GM12875 (cell line): ENCODE data around the gene OSBPL8.
"Not testable (repeated sequence)": the region's sequence is repeated elsewhere in the genome, so short reads cannot be mapped to it uniquely, and the experiment has no call there.

ENCODE experiments used
- H3K4me3 ChIP-seq: one replicate; pipeline ENCODE4 v1.5.1; 2011; ENCODE audit warnings: low read depth, low read length, control low read depth
- TF ChIP-seq, protein P1 (sequence below): IDR thresholded peaks from 2 replicates; pipeline ENCODE4 v1.5.1; 2011; ENCODE audit warnings: low read depth, mild to moderate bottlenecking, control low read depth, inconsistent platforms, low read length, moderate library complexity, borderline replicate concordance; ENCODE audit not compliant: insufficient read depth

The OSBPL8 gene

DNA sequence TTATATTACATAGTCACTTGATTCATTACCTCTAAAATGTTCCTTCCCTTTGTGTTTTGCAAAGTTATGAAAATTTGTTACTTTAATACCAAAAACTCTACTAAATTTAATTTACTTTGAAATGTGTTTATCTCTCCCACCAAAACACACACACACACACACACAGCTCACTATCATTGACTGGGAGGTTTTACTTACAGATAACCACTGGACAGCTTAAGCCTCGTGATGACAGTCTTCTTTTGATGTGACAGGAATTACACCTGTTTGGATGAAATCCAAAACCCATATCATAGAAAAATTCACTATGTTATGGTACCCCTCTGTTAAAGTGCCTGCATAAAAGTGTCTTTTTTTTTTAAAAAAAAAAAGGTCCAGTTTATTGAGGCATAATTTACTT, 227.0 kb downstream of the OSBPL8 start:
- no peak overlapping the region for H3K4me3 ChIP-seq
- TF ChIP-seq, protein P1, sequence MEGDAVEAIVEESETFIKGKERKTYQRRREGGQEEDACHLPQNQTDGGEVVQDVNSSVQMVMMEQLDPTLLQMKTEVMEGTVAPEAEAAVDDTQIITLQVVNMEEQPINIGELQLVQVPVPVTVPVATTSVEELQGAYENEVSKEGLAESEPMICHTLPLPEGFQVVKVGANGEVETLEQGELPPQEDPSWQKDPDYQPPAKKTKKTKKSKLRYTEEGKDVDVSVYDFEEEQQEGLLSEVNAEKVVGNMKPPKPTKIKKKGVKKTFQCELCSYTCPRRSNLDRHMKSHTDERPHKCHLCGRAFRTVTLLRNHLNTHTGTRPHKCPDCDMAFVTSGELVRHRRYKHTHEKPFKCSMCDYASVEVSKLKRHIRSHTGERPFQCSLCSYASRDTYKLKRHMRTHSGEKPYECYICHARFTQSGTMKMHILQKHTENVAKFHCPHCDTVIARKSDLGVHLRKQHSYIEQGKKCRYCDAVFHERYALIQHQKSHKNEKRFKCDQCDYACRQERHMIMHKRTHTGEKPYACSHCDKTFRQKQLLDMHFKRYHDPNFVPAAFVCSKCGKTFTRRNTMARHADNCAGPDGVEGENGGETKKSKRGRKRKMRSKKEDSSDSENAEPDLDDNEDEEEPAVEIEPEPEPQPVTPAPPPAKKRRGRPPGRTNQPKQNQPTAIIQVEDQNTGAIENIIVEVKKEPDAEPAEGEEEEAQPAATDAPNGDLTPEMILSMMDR = no peak

DNA sequence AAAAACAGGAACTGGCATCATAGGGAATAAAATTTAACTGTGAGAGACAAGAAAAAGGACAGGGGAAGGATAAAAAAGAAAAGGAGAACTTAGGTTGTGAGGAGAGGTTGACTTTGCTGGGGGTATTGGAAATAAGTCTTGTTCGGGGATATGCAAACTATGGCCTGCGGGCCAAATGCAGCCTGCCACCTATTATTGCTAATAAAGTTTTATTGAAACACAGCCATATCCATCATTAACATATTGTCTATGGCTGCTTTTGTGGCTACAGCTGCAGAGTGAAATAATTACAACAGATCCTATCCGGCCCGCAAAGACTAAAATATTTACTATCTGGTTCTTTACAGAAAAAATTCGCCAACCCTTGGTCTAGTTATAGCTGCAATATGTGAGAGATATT, 230.0 kb downstream of the OSBPL8 start:
- no peak overlapping the region for H3K4me3 ChIP-seq
- TF ChIP-seq, protein P1 = no peak

DNA sequence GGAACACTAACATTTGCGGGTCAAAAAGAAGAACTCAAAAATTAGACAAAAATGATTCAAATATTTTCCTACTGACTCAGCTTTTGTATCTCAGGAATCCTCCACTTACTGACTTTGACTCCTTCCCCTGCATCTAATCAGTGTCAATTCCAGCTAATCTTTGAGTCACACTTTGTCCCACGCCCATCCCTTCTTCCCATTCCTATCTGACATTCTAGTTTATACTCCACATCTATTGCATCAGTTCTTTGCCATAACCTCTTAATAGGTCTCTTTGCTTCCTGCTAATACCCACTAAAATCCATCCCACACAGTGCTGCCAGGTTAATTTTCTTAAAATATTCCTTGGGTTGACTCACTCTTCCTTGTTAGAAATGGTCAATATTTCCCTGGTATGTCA, 230.4 kb downstream of the OSBPL8 start:
- H3K4me3 ChIP-seq = no peak overlapping the region
- TF ChIP-seq, protein P1 = no peak

DNA sequence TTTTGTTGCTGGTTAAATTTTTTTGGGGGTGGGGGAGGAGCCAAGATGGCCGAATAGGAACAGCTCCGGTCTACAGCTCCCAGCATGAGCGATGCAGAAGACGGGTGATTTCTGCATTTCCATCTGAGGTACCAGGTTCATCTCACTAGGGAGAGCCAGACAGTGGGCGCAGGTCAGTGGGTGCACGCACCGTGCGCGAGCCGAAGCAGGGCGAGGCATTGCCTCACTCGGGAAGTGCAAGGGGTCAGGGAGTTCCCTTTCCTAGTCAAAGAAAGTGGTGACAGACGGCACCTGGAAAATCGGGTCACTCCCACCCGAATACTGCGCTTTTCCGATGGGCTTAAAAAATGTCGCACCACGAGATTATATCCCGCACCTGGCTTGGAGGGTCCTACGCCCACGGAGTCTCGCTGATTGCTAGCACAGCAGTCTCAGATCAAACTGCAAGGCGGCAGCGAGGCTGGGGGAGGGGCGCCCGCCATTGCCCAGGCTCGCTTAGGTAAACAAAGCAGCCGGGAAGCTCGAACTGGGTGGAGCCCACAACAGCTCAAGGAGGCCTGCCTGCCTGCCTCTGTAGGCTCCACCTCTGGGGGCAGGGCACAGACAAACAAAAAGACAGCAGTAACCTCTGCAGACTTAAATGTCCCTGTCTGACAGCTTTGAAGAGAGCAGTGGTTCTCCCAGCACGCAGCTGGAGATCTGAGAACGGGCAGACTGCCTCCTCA, 239.8 kb downstream of the OSBPL8 start:
- H3K4me3 ChIP-seq = not testable (repeated sequence)

DNA sequence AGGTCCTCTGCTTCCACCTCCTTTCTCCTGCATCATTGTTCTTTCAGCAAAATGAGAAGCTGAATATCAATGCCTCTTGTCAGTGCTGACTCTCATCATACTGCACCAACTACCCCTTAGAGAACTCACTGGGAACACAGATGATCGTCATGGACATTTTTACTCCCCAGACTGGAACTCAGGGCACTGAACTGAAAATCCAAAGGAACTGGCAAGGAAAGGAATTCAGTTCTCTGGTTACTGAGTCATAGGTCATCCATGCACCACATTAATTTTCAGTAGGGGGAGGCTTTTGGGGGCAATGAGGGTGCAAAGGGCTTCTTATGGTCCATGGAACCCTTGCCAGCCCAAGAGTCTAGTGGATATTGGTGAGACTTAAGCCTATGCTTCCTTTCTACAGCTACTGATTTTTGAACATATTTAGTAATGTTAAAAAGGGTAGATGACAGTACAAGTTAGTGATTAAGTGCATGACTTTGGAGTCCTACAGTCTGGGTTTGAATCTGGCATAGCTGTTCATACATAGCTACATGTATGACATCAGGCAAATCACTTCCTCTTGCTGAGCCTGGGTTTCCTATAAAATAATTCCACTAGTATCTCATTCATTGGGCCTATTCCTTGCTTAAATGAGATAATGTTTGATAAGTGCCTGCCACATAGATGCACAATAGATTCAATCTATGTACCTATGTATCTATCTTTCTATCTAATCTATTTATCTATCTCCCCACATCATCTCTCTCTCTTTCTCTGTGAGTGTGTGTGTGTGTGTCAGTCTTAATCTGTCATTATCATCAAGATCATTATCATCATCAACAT, 240.6 kb downstream of the OSBPL8 start:
- H3K4me3 ChIP-seq = no peak overlapping the region
- TF ChIP-seq, protein P1 = no peak

DNA sequence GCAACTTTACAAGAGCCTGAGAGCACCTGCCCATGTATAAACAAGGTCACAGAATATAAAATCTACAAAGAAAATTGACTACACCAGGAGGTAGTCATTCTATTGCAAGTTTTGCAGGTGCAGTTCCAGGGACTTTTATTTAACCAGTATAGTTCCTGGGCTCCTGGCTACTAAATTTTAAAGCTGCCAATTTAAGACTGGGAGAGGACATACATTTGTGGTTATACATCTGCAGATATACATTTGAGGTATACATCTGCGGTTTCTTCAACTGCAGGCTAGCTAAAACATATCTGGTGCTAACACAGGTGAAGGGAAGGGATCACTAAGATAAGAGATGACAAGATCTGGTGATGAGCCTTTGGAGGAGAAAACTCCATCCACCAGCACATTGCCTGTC, 241.6 kb downstream of the OSBPL8 start:
- TF ChIP-seq, protein P1 = no peak
- H3K4me3 ChIP-seq = no peak overlapping the region

DNA sequence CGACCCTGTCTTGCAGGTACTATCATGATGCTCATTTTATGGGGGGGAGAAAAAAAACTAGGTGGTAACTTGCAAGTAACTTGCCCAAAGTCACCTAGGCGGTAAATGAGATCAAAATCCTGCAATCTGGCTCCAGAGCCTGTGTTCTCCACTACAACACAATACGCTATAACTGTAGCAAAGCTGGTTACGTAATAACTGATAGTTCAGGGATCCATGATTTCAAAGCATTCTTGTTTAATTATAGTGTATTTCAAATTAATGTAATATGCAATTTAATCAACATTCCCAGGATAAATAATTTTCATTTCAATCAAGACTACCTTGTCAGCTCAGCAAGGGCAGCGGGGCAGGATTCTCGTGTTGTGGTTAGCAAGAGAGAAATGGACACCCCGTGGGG, 243.1 kb downstream of the OSBPL8 start:
- TF ChIP-seq, protein P1 = no peak
- H3K4me3 ChIP-seq = no peak overlapping the region
